H1 (cell line): ENCODE data around the gene VAV2. TPM values are rescaled to one million over a fixed set of nuclear protein-coding genes. Genes with fewer than 3 reads are reported as not detected.

Source experiments
- CTCF ChIA-PET: fragments of 300-600 bp; sonication (Branson Sonifier 250); formaldehyde crosslinking; loops from one replicate; lab custom pipeline; 2021; ENCODE audit not compliant: partially characterized antibody; lab: Charles Lee
- POLR2A ChIA-PET: fragments of 300-600 bp; sonication (Branson Sonifier 250); formaldehyde crosslinking; loops from one replicate; lab custom pipeline; 2021; ENCODE audit warnings: inconsistent platforms; ENCODE audit not compliant: partially characterized antibody; lab: Charles Lee
- DNase-seq, 2 experiments: peaks; one replicate each; pipeline versions ENCODE4 v3.0.0 to v3.0.0-alpha.2; 2010 to 2022; ENCODE audit warnings: low spot score in 2 of 2, low read depth in 1 of 2, mixed read lengths in 1 of 2
- FAIRE-seq: peaks from 2 replicates; lab custom pipeline; 2011; peaks lifted over from hg19 to GRCh38; lab: Jason Lieb, UNC
- H2AFZ ChIP-seq: 2 replicates; pipeline ENCODE4 v1.8.1; 2012; ENCODE audit warnings: low read length, inconsistent platforms
- H2AK5ac ChIP-seq: 2 replicates; pipeline ENCODE4 v1.6.1; 2013; ENCODE audit warnings: low read depth, low read length
- H2BK120ac ChIP-seq: replicated peaks from 2 replicates; pipeline ENCODE3; 2013; ENCODE audit warnings: low read depth, low read length, inconsistent platforms
- H2BK12ac ChIP-seq: 2 replicates; pipeline ENCODE4 v1.6.1; 2013; ENCODE audit warnings: low read depth, low read length
- H2BK15ac ChIP-seq: 2 replicates; pipeline ENCODE4 v1.6.1; 2013; ENCODE audit warnings: low read length
- H2BK20ac ChIP-seq: 2 replicates; pipeline ENCODE4 v1.6.1; 2013; ENCODE audit warnings: low read length
- H2BK5ac ChIP-seq: 2 replicates; pipeline ENCODE4 v1.6.1; 2013; ENCODE audit warnings: low read depth, low read length
- H3K14ac ChIP-seq: 2 replicates; pipeline ENCODE4 v1.6.1; 2013; ENCODE audit warnings: inconsistent platforms; ENCODE audit not compliant: insufficient read length
- H3K18ac ChIP-seq: 2 replicates; pipeline ENCODE4 v1.6.1; 2013; ENCODE audit warnings: low read length; ENCODE audit errors: extremely low read depth
- H3K23ac ChIP-seq: 2 replicates; pipeline ENCODE4 v1.6.1; 2013; ENCODE audit warnings: inconsistent platforms; ENCODE audit not compliant: insufficient read length
- H3K23me2 ChIP-seq: 2 replicates; pipeline ENCODE4 v1.6.1; 2013; ENCODE audit warnings: low read depth, low read length
- H3K27ac ChIP-seq: 2 replicates; pipeline ENCODE4 v1.6.1; 2011; ENCODE audit warnings: low read depth, low read length, inconsistent platforms
- H3K27me3 ChIP-seq, 4 experiments: replicated peaks in 1 of 4; 1 replicate in 1 of 4; 2 replicates in 3 of 4; pipeline versions ENCODE4 v1.6.1 to v1.8.1; 2011 to 2013; ENCODE audit warnings: low read length in 3 of 4, mild to moderate bottlenecking in 3 of 4, inconsistent platforms in 2 of 4, mixed read lengths in 2 of 4, moderate library complexity in 1 of 4; ENCODE audit not compliant: control insufficient read depth in 3 of 4, insufficient read depth in 3 of 4; ENCODE audit errors: extremely low read depth in 1 of 4
- H3K36me3 ChIP-seq, 4 experiments: 2 replicates each; pipeline versions ENCODE4 v1.6.1 to v1.8.1; 2011 to 2013; ENCODE audit warnings: mild to moderate bottlenecking in 4 of 4, low read length in 3 of 4, moderate library complexity in 2 of 4, control low read depth in 1 of 4, inconsistent platforms in 1 of 4; ENCODE audit not compliant: insufficient read depth in 4 of 4, control insufficient read depth in 2 of 4
- H3K4ac ChIP-seq: replicated peaks from 2 replicates; pipeline ENCODE3; 2013; ENCODE audit warnings: low read length, low read depth, mixed read lengths, inconsistent platforms; ENCODE audit not compliant: insufficient read length
- H3K4me1 ChIP-seq, 4 experiments: replicated peaks in 1 of 4; 1 replicate in 1 of 4; 2 replicates in 3 of 4; pipeline versions ENCODE4 v1.6.1 to v1.8.1; 2011 to 2013; ENCODE audit warnings: low read length in 3 of 4, inconsistent platforms in 2 of 4, mixed read lengths in 1 of 4; ENCODE audit not compliant: insufficient read depth in 4 of 4, control insufficient read depth in 3 of 4
- H3K4me2 ChIP-seq, 2 experiments: 2 replicates each; pipeline versions ENCODE4 v1.6.1 to v1.8.1; 2011 to 2013; ENCODE audit warnings: low read depth in 2 of 2, low read length in 2 of 2, control low read depth in 1 of 2, inconsistent platforms in 1 of 2, mild to moderate bottlenecking in 1 of 2; ENCODE audit not compliant: insufficient read depth in 1 of 2
- H3K4me3 ChIP-seq, 4 experiments: fragments of 200-600, 300-600 bp in 1 of 4; sonication (generic), shearing (Covaris generic), sonication (Bioruptor Twin) in 1 of 4; 2 replicates each; pipeline versions ENCODE4 v1.5.1 to v1.8.1; 2011 to 2016; ENCODE audit warnings: low read length in 4 of 4, low read depth in 3 of 4, control low read depth in 2 of 4, inconsistent platforms in 2 of 4, mild to moderate bottlenecking in 2 of 4, mixed read lengths in 1 of 4, moderate library complexity in 1 of 4; ENCODE audit not compliant: insufficient read depth in 2 of 4; ENCODE audit errors: extremely low read depth in 1 of 4
- H3K56ac ChIP-seq: replicated peaks from 2 replicates; pipeline ENCODE3; 2013; ENCODE audit warnings: low read depth, mild to moderate bottlenecking, mixed read lengths, low read length, inconsistent platforms; ENCODE audit not compliant: insufficient read length
- H3K79me1 ChIP-seq: 2 replicates; pipeline ENCODE4 v1.6.1; 2013; ENCODE audit warnings: low read depth, low read length, control low read depth
- H3K79me2 ChIP-seq, 2 experiments: 2 replicates each; pipeline versions ENCODE4 v1.6.1 to v1.8.1; 2012 to 2013; ENCODE audit warnings: low read length in 2 of 2, mild to moderate bottlenecking in 2 of 2, inconsistent platforms in 1 of 2; ENCODE audit not compliant: insufficient read depth in 2 of 2, control insufficient read depth in 1 of 2
- H3K9ac ChIP-seq, 4 experiments: replicated peaks in 1 of 4; 1 replicate in 1 of 4; 2 replicates in 3 of 4; pipeline versions ENCODE4 v1.6.1 to v1.8.1; 2011 to 2013; ENCODE audit warnings: low read depth in 3 of 4, low read length in 3 of 4, control low read depth in 2 of 4, mild to moderate bottlenecking in 2 of 4, moderate library complexity in 2 of 4, inconsistent platforms in 1 of 4; ENCODE audit errors: extremely low read depth in 1 of 4
- H3K9me3 ChIP-seq, 2 experiments: 2 replicates each; pipeline versions ENCODE4 v1.6.1 to v1.8.1; 2012 to 2013; ENCODE audit warnings: mild to moderate bottlenecking in 2 of 2, moderate library complexity in 2 of 2, control low read depth in 1 of 2, inconsistent platforms in 1 of 2, low read depth in 1 of 2, low read length in 1 of 2, mixed read lengths in 1 of 2; ENCODE audit not compliant: insufficient read depth in 2 of 2
- H4K20me1 ChIP-seq, 2 experiments: replicated peaks in 1 of 2; 2 replicates each; pipeline versions ENCODE3 to v1.8.1; 2011 to 2013; ENCODE audit warnings: inconsistent platforms in 2 of 2, low read length in 2 of 2, mild to moderate bottlenecking in 1 of 2; ENCODE audit not compliant: insufficient read depth in 2 of 2, control insufficient read depth in 1 of 2
- H4K5ac ChIP-seq: 2 replicates; pipeline ENCODE4 v1.6.1; 2013; ENCODE audit warnings: low read length, low read depth, mixed read lengths, inconsistent platforms; ENCODE audit not compliant: insufficient read length
- H4K8ac ChIP-seq: 2 replicates; pipeline ENCODE4 v1.8.0; 2013; ENCODE audit warnings: mild to moderate bottlenecking, moderate library complexity, low read length, inconsistent platforms; ENCODE audit not compliant: insufficient read depth; ENCODE audit errors: extremely low read depth
- H4K91ac ChIP-seq: replicated peaks from 2 replicates; pipeline ENCODE3; 2013; ENCODE audit warnings: low read length, mixed read lengths, inconsistent platforms; ENCODE audit not compliant: insufficient read length
- MAX ChIP-seq: IDR thresholded peaks from 2 replicates; pipeline ENCODE4 v1.6.1; 2012; ENCODE audit warnings: inconsistent platforms
- SIRT6 ChIP-seq: IDR thresholded peaks from one replicate; pipeline ENCODE4 v1.7.1; 2012; ENCODE audit warnings: low read length, inconsistent platforms
- SP4 ChIP-seq: IDR thresholded peaks from 2 replicates; pipeline ENCODE4 v1.6.1; 2012; ENCODE audit warnings: low read length, inconsistent platforms
- WGBS, 2 experiments: shearing (Covaris generic) in 1 of 2; methylation state at CpG; one replicate each; pipeline versions ENCODE4 v1.1.6 to v1.1.7; 2013 to 2015; ENCODE audit warnings: low lambda C conversion rate in 2 of 2, mixed read lengths in 2 of 2, inconsistent platforms in 1 of 2, low coverage in 1 of 2, missing lambda C conversion rate in 1 of 2; ENCODE audit not compliant: insufficient replicate concordance in 2 of 2, insufficient coverage in 1 of 2, insufficient read length in 1 of 2; ENCODE audit errors: extremely low coverage in 1 of 2, missing lambda C conversion rate in 1 of 2; 5-methylcytosine and 5-hydroxymethylcytosine counted together
- polyA plus RNA-seq, 7 experiments: library from polyadenylated mRNA; depleted of rRNA in 3 of 7; stranded (reverse) in 5 of 7; unstranded in 2 of 7; fragments of >200 nt in 5 of 7; fragments of 200-250 nt in 2 of 7; gene quantifications; 1 replicate in 5 of 7; 2 replicates in 1 of 7; 4 replicates in 1 of 7; pipeline versions ENCODE4 v1.2.1 to v1.2.3, GENCODE V29; 2011 to 2013; ENCODE audit warnings: missing spikeins in 2 of 7, mixed read lengths in 2 of 7
- total RNA-seq: library from RNA; stranded (reverse); fragmentation: NEBNext Ultra II Directional; extraction: Animal tissue kit (Norgen Biotek cat#: 25700); gene quantifications from 2 replicates; pipeline ENCODE4 v1.2.1, GENCODE V29; 2021

Gene VAV2
- total and polyA plus RNA-seq, 2 of the 8 experiments (the other 6 are each of a cell fraction or from before 2014, with no cell fraction given) = 13.6 to 37.6 TPM

GRCh38 chr9:133870598-133871595 lies 121.2 kb downstream of the VAV2 start:
- Histone ChIP-seq H2BK15ac (no peak overlapping the region), H3K4me3 (no peak overlapping the region), H3K79me2 (peaks cover 0 to 26% of the 10 kb centered on the region in 2 experiments; a peak in 2 of 4 replicates), H3K4me1 (peaks cover 0 to 6% (median 0%) of the 10 kb centered on the region in 4 experiments; a peak in 5 of 7 replicates), H3K27ac (no peak overlapping the region), H3K9ac (no peak overlapping the region), H2AK5ac (no peak overlapping the region), H4K8ac (no peak overlapping the region), H3K56ac (no peak overlapping the region), H2BK120ac (no peak overlapping the region), H3K36me3 (no peaks in the 10 kb centered on the region), H2AFZ (no peak overlapping the region), H3K9me3 (peaks cover 1 to 2% of the 10 kb centered on the region in 2 experiments; a peak in 2 of 4 replicates), H4K5ac (no peak overlapping the region), H4K20me1 (peaks cover 1 to 20% of the 10 kb centered on the region in 2 experiments), H3K18ac (no peak overlapping the region), H3K4ac (no peak overlapping the region), H3K23me2 (peaks cover 8% of the 10 kb centered on the region; the same call in 1 of the 2 replicates), H3K23ac (no peak overlapping the region), H3K14ac (no peak overlapping the region), H4K91ac (no peak overlapping the region), H2BK12ac (no peak overlapping the region), H2BK20ac (no peak overlapping the region), H3K27me3 (no peaks in the 10 kb centered on the region), H3K79me1 (peaks cover 13% of the 10 kb centered on the region), H3K4me2 (no peak overlapping the region), H2BK5ac (no peak overlapping the region)
- ChIA-PET CTCF (interaction anchor here (0.9 kb wide), 2 partner anchors 67 to 124 kb away, joined by 3 read pairs; no protein-coding TSS in a partner anchor), POLR2A (interaction anchor here (1.1 kb wide), 1 partner anchor 11 kb away, joined by 3 read pairs; no protein-coding TSS in a partner anchor)
- no peak for DNase-seq
- no peak for FAIRE-seq
- WGBS, 2 experiments = 89% methylated on average over 9 of the region's 12 CpGs; no CpG with 5 or more reads in 1 of the 2 experiments
- TF ChIP-seq MAX = no peak
- no peak for TF ChIP-seq SIRT6
- no peak for TF ChIP-seq SP4
